ENCODE data around the gene ARHGDIB.

The ARHGDIB gene

GRCh38 chr12:14956905-14957304, 4.5 kb downstream of the ARHGDIB start:
- DNase-seq (ENCODE audit: low read depth, low spot score) = no peak

DNA sequence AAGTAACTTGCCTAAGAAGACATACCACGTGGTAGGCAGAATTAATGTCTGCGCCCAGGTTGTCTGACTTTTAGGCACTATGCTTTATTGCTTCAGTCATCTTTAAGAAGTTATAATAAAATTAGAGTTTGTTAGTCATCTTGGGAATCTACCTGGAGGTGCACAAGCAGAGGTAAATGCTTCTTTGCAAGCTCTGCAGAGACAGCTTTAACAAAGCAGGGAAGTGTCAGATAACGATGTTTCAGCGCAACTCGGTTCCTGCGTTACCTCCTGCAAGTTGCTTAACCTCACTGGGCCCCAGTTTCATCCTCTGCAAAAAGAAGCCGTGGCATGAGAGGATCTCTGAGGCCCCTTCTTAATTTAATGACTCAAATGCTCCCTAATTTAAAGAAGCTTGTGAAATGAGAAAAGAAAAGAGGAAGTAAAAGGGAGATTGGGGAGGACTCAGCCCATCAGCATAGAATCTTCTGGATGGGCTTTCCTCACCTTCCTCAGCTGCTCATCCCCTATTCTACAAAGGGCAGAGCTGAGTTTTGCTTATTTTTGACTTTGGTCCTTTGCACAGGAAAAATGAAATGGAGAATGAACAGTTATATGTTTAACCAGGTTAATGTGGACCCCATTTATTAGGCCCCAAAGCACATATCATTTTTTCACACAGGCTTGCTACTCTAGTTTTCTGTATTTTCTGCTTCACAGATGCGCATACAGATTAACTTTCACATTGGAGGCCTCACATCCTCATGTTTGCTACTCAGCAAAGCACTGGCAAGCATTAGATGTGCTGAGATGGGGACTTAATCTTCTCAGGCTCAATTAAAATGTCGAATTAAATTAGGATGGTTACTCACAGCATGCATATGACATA, 5.1 kb downstream of the ARHGDIB start:
- DNase-seq (ENCODE audit: low read depth, low spot score) = no peak

DNA sequence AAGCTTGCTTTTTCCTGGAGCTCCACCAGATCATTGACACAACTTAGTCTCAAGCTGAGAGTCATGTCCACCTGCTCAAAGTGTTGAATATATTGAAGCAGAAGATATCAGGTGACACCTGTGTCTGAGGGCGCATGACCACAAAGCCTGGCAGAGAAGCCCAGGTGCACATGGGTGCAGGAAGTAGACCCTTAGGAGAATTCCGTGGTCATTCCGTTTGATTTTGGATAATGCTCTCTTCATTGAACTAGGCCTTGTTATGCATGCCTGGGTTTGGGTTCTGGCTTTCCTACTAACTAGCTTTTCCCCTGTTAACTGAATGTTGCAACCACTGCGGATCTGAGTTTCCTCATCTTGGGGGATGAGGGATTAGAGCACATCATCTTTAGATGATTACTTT, 7.1 kb downstream of the ARHGDIB start:
- no peak for DNase-seq (ENCODE audit: low read depth, low spot score)

GRCh38 chr12:14953752-14954151, 7.6 kb downstream of the ARHGDIB start:
- DNase-seq (ENCODE audit: low read depth, low spot score) = no peak

- DNase-seq (ENCODE audit: low read depth, low spot score) = peak; percentile 88
Measured at GRCh38 chr12:14952299-14952921, 9.0 kb downstream of the ARHGDIB start.

DNA sequence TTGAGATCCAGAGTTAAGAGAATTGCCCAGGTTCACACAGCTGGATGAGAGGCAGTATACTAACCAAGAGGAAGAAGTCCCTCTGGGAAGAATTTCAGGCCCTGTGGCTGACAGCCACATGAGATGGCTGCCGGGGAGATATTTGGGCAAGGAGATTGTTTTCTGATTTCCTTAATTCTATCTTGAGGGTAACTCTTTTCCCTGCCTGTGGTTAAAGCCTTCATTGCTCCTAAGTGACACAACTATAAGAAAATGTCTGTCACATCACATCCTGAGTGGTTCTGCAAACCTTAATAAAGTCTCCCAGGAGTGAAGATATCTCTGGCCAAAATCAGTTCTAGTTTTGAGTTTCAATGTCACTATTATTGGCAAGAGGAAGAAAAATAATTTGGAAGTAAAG, 9.6 kb downstream of the ARHGDIB start:
- no peak for DNase-seq (ENCODE audit: low read depth, low spot score)

DNA sequence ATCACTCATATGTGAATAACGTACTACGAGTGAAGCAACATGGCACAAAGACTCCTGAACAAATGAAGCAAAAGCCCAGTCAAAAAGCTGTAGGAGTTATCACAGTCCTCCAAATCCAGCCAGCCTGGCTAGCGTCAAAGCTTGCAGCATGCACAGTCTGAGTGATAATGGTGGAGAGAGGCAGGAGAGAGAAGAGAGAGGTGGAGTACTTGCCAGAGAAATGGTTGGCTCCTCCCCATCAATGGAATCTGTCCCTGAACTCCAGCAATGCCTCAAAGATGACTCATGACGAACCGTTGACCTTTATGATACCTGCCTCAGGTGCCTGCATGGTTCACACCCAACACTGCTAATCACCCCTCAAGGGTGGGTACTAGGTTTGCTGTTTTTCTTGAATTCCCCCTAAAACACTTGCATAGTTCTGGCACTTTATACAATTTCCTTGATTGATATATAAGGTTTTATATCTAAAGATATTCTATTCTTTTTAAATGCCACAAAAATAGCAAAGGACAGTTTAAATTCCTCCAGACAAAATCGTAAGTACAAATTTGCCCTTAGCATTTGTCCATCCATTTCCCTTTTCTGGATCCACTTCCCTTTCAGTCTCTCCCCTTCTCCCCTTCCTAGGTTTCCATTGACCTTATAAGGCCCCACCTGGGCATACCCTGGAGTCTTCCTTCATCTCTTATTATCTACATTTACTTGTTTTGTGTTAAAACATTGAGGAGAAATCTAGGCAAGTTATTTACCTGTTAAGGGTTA, 10.2 kb downstream of the ARHGDIB start:
- DNase-seq (ENCODE audit: low read depth, low spot score) = peak; percentile 25

- no peak for DNase-seq (ENCODE audit: low read depth, low spot score)
Measured at GRCh38 chr12:14950421-14950820, 11.0 kb downstream of the ARHGDIB start.

- no peak for DNase-seq (ENCODE audit: low read depth, low spot score)
Measured at GRCh38 chr12:14949631-14950030, 11.8 kb downstream of the ARHGDIB start.

GRCh38 chr12:14948672-14949071, 12.7 kb downstream of the ARHGDIB start:
- peak; percentile 77 for DNase-seq (ENCODE audit: low read depth, low spot score)

- DNase-seq (ENCODE audit: low read depth, low spot score) = no peak
Measured at GRCh38 chr12:14946861-14947260, 14.5 kb downstream of the ARHGDIB start.

DNA sequence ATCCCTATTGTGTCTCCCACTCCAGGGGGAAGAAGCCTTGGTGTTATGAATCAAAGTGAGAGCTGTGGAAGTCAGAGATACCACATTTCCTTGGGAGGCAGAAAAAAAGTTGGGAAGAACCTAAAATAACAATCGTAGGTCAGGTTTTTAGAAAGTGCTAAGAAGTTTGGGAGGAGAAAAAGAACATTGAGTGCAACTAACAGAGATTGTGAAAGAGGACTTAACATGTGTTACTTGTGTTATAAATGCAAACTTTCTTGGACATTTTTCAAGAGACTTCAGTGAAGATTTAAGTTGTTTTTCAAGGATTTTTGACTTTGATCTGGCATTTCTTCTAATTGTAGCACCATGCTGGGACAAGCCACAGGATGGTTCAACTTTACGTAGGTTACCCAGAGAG, 15.2 kb downstream of the ARHGDIB start:
- DNase-seq (ENCODE audit: low read depth, low spot score) = no peak

DNA sequence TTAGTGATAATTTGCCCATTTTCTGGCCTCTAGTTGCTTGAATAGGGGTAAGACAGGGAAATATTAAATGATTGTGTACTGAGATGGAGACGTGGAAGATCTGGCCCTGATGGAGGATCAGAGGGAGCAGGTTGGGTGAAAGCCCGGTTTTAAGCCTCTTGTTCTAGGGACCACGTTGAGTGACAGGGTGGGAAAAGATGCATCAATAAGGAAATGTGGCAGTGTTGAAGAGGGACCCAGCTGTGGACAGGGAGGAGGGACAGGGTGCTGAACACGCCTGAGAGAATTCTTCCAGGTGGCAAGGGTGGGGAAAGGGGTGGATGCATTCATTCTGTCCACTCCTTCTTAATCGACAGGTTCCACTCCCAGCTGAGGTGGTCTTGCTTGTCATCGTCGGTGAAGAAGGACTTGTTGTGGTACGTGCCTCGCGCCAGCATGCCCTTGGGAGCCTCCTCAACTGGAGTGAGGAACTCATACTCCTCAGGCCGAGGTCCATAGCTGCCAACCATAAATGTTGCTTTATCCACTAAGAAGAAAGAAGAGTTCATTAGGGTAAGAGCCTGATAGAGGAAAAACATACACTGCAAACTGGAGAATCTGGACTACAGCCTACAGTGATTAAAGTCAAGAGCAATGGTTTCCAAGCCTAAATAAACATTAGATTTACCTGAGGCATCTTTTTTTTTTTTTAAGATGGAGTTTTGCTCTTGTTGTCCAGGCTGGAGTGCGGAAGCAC, 19.0 kb downstream of the ARHGDIB start:
- no peak for DNase-seq (ENCODE audit: low read depth, low spot score)

GRCh38 chr12:14941369-14941768, 20.0 kb downstream of the ARHGDIB start:
- no peak for DNase-seq (ENCODE audit: low read depth, low spot score)

- DNase-seq (ENCODE audit: low read depth, low spot score) = no peak
Measured at GRCh38 chr12:14938301-14938700, 23.1 kb downstream of the ARHGDIB start, which contains the start of gene ERP27. TSS of gene ERP27 (minus strand) at chr12:14938537. CDS start at chr12:14938508, 29 bp downstream.

- no peak for DNase-seq (ENCODE audit: low read depth, low spot score)
Measured at GRCh38 chr12:14937689-14938088, 23.7 kb downstream of the ARHGDIB start.

DNA sequence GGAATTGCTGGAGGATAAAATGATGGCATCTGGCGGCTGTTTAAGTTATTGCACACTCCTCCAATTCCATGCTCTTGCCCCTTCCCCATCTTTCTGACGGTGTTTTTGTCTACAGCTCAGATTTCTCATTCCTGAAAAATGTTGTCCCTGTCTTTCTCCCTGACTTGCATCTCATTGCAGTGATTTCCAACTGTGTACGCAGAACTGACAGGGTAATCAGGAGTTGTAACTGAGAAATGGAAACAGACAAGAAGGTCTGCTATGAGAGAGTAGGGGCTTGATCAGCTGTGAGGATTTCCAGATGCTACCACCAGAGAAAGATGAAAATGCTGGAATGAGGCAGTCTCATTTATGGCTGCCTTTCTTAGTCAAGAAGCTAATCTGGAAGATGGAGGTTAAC, 24.4 kb downstream of the ARHGDIB start:
- no peak for DNase-seq (ENCODE audit: low read depth, low spot score)

GRCh38 chr12:14936224-14936861, 25.1 kb downstream of the ARHGDIB start:
- DNase-seq (ENCODE audit: low read depth, low spot score) = no peak

DNA sequence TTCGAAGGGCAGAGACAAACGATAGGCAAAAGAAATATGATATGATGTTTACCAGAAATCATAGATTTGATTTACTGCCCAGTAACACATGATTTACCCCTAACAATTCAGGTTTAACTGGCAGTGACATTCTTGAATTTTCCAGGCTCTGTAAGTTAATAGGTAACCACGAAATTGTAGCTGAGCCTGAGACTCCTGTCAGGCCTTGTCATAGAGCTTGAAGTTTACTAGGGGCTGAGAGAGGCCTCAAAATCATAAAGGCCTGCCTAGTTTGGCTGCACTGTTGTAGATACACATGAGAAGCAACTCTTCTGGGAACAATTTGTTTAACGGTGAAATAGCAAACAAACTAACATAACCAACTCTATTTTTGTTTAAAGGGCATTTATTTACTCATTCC, 26.4 kb downstream of the ARHGDIB start:
- DNase-seq (ENCODE audit: low read depth, low spot score) = no peak

- DNase-seq (ENCODE audit: low read depth, low spot score) = no peak
Measured at GRCh38 chr12:14934511-14934910, 26.9 kb downstream of the ARHGDIB start.
